ENCODE data around the gene ZNF423.

Gene ZNF423

DNA sequence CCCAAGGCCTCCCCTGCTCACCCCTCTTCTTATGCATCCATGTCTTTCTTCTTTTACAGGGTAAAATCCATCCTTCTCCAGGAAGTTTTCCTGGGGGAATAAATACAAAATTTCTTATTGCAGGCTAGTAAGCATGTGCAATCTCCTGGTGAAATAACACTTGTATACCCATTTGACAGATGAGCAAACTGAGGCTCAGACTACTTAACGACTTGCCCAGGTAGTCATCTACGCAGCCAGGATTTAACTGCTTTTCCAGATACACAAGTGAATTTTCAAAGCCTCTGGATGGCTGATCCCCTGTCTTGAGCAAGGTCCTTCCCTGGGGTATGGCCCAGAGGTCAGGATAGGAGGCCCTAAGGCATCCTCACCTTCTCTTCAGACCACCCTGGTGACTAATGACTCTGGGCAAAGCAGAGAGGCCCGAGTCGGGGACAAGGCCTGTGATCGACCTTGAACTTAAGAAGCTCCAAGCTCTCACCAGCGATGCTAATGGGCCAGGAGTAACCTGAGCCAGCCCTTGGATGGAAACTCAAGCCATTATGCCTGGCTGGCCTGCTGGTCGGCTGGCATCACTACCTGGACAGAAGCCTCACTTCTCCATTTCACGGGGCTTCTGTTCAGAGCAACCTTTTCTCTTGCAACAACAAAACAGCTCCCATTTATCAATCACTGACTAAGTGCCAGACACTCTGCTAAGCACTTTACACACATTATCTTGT, 33.1 kb downstream of the ZNF423 start:
- H3K36me3 Mint-ChIP-seq (ENCODE audit: low read depth) = peaks cover 16% of the 10 kb centered on the region
- no peaks in the 10 kb centered on the region for H3K27me3 Mint-ChIP-seq (ENCODE audit: low read depth, poor library complexity)
- no peak overlapping the region for H3K4me3 Mint-ChIP-seq
- peaks cover 81% of the 10 kb centered on the region for H3K4me1 Mint-ChIP-seq
- DNase-seq = no peak
- H3K9me3 Mint-ChIP-seq = no peaks in the 10 kb centered on the region
- TF ChIP-seq CTCF (IDR thresholded peaks at IDR 0.05) = no peak
- H3K27ac Mint-ChIP-seq = no peak overlapping the region

DNA sequence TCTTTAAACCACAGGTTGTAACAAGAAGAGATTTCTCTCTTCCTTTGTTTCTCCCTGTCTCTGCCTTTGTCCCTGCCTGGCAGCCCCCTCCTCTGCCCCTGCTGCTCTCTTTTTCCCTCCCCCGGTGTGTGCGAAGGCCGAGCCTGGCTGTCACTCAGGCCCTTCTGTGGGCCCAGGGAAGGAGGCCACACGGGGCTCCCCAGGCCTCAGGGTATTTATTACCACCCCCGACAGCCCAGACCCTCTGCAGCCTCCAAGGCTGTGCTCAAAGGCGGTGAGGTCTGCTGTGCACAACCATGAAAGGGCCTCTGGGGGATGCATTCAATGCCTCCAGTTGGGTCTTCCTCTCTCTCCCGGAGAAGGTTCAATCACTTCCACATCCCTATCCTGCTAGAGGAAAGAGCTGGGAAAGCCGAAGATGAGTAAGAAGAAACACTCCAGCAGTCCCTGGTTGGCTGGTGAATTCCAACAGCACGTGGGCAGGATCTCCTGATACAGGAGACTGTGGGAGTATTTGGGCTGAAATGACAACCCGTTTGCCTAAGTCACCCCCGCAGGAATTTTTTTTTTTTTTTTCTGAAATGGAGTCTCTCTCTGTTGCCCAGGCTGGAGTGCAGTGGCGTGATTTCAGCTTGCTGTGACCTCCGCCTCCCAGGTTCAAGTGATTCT, 34.2 kb downstream of the ZNF423 start:
- H3K27me3 Mint-ChIP-seq (ENCODE audit: low read depth, poor library complexity) = no peaks in the 10 kb centered on the region
- no peak for DNase-seq
- H3K4me1 Mint-ChIP-seq = peaks cover 79% of the 10 kb centered on the region
- H3K27ac Mint-ChIP-seq = peak overlapping the region; percentile 90
- H3K4me3 Mint-ChIP-seq = peak overlapping the region; percentile 4
- no peak for TF ChIP-seq CTCF (IDR thresholded peaks at IDR 0.05)
- H3K36me3 Mint-ChIP-seq (ENCODE audit: low read depth) = peaks cover 23% of the 10 kb centered on the region
- no peaks in the 10 kb centered on the region for H3K9me3 Mint-ChIP-seq

DNA sequence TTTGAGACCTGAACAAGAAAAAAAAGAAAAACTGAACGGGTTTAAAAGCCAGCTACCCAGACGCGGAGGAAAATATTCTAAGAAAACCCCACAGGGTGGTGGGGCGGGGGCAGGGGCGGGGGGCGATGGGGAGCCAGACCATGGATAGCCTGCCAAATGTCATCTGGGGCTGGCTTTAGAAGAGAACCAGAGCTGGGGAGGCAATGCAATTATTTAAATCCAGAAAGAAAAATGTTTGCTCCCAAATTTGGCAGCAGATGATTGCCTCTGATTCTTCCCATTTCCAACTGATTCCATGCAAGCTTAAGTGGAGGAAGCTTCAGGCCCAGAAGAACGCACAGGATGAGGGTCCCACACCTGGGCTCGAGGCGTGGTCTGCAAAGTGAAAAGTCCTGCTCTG, 34.8 kb downstream of the ZNF423 start:
- H3K27ac Mint-ChIP-seq = peak overlapping the region; percentile 90
- no peak for TF ChIP-seq CTCF (IDR thresholded peaks at IDR 0.05)
- no peak for DNase-seq
- H3K4me1 Mint-ChIP-seq = peaks cover 79% of the 10 kb centered on the region
- no peak overlapping the region for H3K4me3 Mint-ChIP-seq
- no peaks in the 10 kb centered on the region for H3K27me3 Mint-ChIP-seq (ENCODE audit: low read depth, poor library complexity)
- H3K9me3 Mint-ChIP-seq = no peaks in the 10 kb centered on the region
- H3K36me3 Mint-ChIP-seq (ENCODE audit: low read depth) = peaks cover 23% of the 10 kb centered on the region

- no peak for DNase-seq
- Mint-ChIP-seq H3K4me1 (peaks cover 70% of the 10 kb centered on the region), H3K9me3 (no peaks in the 10 kb centered on the region), H3K27me3 (ENCODE audit: low read depth, poor library complexity) (no peaks in the 10 kb centered on the region), H3K27ac (peak overlapping the region; percentile 12), H3K36me3 (ENCODE audit: low read depth) (peaks cover 23% of the 10 kb centered on the region), H3K4me3 (no peak overlapping the region)
- TF ChIP-seq CTCF (IDR thresholded peaks at IDR 0.05) = no peak
Measured at GRCh38 chr16:49817754-49818507, 38.0 kb downstream of the ZNF423 start.

DNA sequence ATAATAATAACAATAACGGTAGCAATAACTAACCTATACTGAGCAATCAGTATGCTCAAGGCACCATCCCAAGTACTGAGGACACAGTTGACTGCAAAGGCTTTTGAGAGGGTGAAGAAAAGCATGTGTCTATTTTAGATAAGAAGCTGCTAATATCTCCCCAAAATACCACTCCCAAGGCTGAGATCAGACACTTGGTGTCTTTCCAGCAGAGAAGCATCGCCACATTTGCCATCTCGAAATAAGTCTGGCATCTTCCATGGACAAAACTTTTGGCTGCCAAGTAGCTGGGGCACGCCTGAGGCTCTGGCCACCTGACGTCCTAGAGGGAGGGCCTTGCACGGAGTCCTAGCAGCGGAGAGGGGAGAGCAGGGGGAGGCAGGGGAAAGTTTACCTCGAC, 39.0 kb downstream of the ZNF423 start:
- Mint-ChIP-seq H3K36me3 (ENCODE audit: low read depth) (peaks cover 18% of the 10 kb centered on the region), H3K4me3 (no peak overlapping the region), H3K4me1 (peaks cover 70% of the 10 kb centered on the region), H3K27ac (peak overlapping the region; percentile 64), H3K27me3 (ENCODE audit: low read depth, poor library complexity) (no peaks in the 10 kb centered on the region), H3K9me3 (no peaks in the 10 kb centered on the region)
- no peak for DNase-seq
- TF ChIP-seq CTCF (IDR thresholded peaks at IDR 0.05) = no peak

Data from nephron progenitor cell (in vitro differentiated cells).